ENCODE results near the gene KBTBD4.

The KBTBD4 gene

DNA sequence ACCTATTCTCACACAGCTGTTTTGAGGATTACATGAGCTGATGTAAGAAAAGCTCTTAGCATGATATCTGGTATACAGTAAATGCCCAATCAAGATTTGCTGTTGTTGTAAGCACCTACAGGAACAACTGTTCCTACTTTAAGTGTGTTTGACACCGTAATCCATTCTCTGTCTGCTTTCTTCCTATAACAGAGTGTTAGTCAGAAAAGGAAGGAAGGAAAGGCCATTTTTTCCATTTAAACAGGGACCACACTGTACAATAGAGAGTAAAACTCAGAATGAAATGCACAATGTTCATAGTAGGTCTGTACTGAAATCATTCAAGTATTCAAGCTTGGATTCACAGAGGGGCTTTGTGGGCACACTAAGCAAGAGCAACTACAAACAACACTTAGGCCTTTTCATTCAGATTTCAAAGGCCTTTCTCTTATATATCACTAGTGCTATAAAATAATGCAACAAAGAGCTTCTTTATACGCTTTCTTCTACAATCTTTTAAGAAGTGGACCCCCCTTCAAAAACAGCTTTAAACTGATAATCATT is 42.1 kb upstream of the KBTBD4 start:
- Histone ChIP-seq H3K4me2 (ENCODE audit: low read length) (no peak overlapping the region), H3K79me2 (ENCODE audit: insufficient read depth, low read length) (no peaks in the 10 kb centered on the region), H3K9me2 (ENCODE audit: low read depth, low read length) (no peaks in the 10 kb centered on the region), H3K4me3 (ENCODE audit: low read depth, low read length, poor library complexity, severe bottlenecking) (no peak overlapping the region), H3K36me3 (ENCODE audit: insufficient read depth, low read length) (peaks cover 72% of the 10 kb centered on the region), H2AFZ (ENCODE audit: low read length) (no peak overlapping the region), H4K20me1 (ENCODE audit: insufficient read depth, low read length) (no peaks in the 10 kb centered on the region), H3K27ac (ENCODE audit: low read depth, low read length, poor library complexity, severe bottlenecking) (no peak overlapping the region), H3F3A (ENCODE audit: insufficient read depth, low read length) (no peaks in the 10 kb centered on the region), H3K9me3 (ENCODE audit: low read length) (no peaks in the 10 kb centered on the region), H3K9ac (ENCODE audit: low read length) (no peak overlapping the region), H3K4me1 (ENCODE audit: insufficient read depth, low read length, severe bottlenecking) (no peaks in the 10 kb centered on the region), H3K27me3 (ENCODE audit: insufficient read depth, low read length) (no peaks in the 10 kb centered on the region)
- TF ChIP-seq CTCF (IDR thresholded peaks at IDR 0.05; ENCODE audit: low read length) (no peak), EZH2 (IDR thresholded peaks at IDR 0.05; ENCODE audit: borderline replicate concordance, low read length) (no peak)

GRCh38 chr11:47617417-47617809 is 38.6 kb upstream of the KBTBD4 start:
- H3K4me2 ChIP-seq (ENCODE audit: low read length) = no peak overlapping the region
- no peaks in the 10 kb centered on the region for H3K9me2 ChIP-seq (ENCODE audit: low read depth, low read length)
- H3K4me1 ChIP-seq (ENCODE audit: insufficient read depth, low read length, severe bottlenecking) = no peaks in the 10 kb centered on the region
- H3K27me3 ChIP-seq (ENCODE audit: insufficient read depth, low read length) = no peaks in the 10 kb centered on the region
- H3K4me3 ChIP-seq (ENCODE audit: low read depth, low read length, poor library complexity, severe bottlenecking) = no peak overlapping the region
- H4K20me1 ChIP-seq (ENCODE audit: insufficient read depth, low read length) = no peaks in the 10 kb centered on the region
- peaks cover 42% of the 10 kb centered on the region for H3K36me3 ChIP-seq (ENCODE audit: insufficient read depth, low read length)
- H3K27ac ChIP-seq (ENCODE audit: low read depth, low read length, poor library complexity, severe bottlenecking) = no peak overlapping the region
- no peak overlapping the region for H3K9ac ChIP-seq (ENCODE audit: low read length)
- H3K79me2 ChIP-seq (ENCODE audit: insufficient read depth, low read length) = no peaks in the 10 kb centered on the region
- no peaks in the 10 kb centered on the region for H3F3A ChIP-seq (ENCODE audit: insufficient read depth, low read length)
- TF ChIP-seq CTCF (IDR thresholded peaks at IDR 0.05; ENCODE audit: low read length) (no peak), EZH2 (IDR thresholded peaks at IDR 0.05; ENCODE audit: borderline replicate concordance, low read length) (no peak)
- H3K9me3 ChIP-seq (ENCODE audit: low read length) = no peaks in the 10 kb centered on the region
- no peak overlapping the region for H2AFZ ChIP-seq (ENCODE audit: low read length)

GRCh38 chr11:47616726-47617416 is 38.1 kb upstream of the KBTBD4 start:
- Histone ChIP-seq H3K4me3 (ENCODE audit: low read depth, low read length, poor library complexity, severe bottlenecking) (no peak overlapping the region), H3K27ac (ENCODE audit: low read depth, low read length, poor library complexity, severe bottlenecking) (no peak overlapping the region), H4K20me1 (ENCODE audit: insufficient read depth, low read length) (no peaks in the 10 kb centered on the region), H3K4me1 (ENCODE audit: insufficient read depth, low read length, severe bottlenecking) (peaks cover 3% of the 10 kb centered on the region), H3K36me3 (ENCODE audit: insufficient read depth, low read length) (peaks cover 37% of the 10 kb centered on the region), H3K4me2 (ENCODE audit: low read length) (no peak overlapping the region), H2AFZ (ENCODE audit: low read length) (no peak overlapping the region), H3K9me3 (ENCODE audit: low read length) (no peaks in the 10 kb centered on the region), H3F3A (ENCODE audit: insufficient read depth, low read length) (no peaks in the 10 kb centered on the region), H3K9me2 (ENCODE audit: low read depth, low read length) (no peaks in the 10 kb centered on the region), H3K9ac (ENCODE audit: low read length) (no peak overlapping the region), H3K27me3 (ENCODE audit: insufficient read depth, low read length) (no peaks in the 10 kb centered on the region), H3K79me2 (ENCODE audit: insufficient read depth, low read length) (no peaks in the 10 kb centered on the region)
- TF ChIP-seq EZH2 (IDR thresholded peaks at IDR 0.05; ENCODE audit: borderline replicate concordance, low read length) (no peak), CTCF (IDR thresholded peaks at IDR 0.05; ENCODE audit: low read length) (peak; percentile 76)

Data from OCI-LY1 (cell line).